ENCODE results near the gene CSNK1D. TPM values are rescaled to one million over a fixed set of nuclear protein-coding genes. Genes with fewer than 3 reads are reported as not detected.
"Not testable (repeated sequence)": the region's sequence is repeated elsewhere in the genome, so short reads cannot be mapped to it uniquely, and the experiment has no call there.

The CSNK1D gene
- polyA plus RNA-seq, 4 donors: 88.6 to 125 (median 117) TPM

DNA sequence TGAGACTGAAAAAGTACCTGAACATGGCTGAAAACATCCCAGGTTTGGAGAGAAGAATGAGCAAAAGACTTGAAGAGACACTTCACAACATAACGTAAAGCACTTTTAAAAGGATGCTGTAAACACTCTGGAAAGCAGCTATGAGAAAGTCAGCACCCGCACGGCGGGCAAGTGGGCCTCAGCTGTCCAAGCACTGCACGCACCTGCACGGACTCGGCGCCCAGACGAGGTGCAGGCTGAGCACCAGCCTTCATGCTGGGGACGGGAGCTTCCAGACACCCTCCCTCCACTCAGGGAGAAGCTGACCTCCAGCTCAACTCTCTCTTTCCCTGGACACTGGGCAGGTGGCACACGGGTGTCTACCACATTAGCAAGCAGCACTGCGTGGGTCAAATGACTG is 74.0 kb downstream of the CSNK1D start:
- no peak for DNase-seq (ENCODE audit: low read depth in 4 of 4, low spot score in 3 of 4)

- DNase-seq (ENCODE audit: low read depth in 4 of 4, low spot score in 3 of 4): no peak
These were observed 75.4 kb downstream of the CSNK1D start for GRCh38 chr17:82198092-82198491.

DNA sequence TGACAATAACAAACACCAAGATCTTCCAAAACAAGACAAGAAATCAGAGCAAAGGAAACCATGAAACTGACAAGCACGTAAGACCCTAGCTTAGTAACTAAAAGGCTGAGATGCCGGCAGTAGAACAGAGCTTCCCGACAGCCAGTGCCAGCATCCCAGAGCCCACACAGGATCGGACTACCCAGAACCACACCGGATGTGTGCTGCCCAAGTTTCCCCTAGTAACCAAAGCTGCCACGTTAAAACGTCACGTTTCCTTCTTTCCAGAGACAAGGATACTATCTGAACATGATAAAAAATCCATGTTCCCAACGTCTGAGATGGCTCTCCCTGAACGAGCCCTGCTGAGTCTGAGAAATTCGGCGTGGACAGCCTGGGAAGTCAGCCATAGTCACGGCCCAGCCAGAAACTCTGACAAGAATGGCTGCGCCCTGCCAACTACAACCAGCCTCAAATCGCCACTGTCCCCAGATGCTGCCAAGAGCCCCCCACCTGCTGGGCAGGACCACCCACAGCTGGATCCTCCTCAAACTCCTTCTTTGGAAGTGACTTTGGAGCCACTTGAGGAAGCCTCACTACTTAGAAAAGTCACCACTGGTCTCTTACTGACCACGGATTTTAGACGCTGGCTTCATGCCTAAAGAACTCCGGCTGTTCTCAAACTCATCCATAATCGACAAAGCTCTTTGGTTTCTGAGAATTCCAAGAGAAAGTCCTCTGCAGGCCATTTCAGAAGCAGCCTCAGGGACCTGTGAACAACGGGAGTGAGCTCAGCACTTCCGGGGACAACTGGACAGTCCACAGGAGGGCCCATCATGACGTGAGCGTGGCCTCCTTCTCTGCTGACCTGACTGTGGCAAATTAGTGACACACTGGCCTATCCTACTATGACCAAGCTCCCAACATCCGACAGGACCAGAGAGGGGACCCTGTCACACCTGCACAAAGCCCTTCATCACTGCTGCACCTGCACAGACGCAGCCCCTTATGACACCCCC is 77.5 kb downstream of the CSNK1D start:
- DNase-seq (ENCODE audit: low read depth in 4 of 4, low spot score in 3 of 4): no peak

DNA sequence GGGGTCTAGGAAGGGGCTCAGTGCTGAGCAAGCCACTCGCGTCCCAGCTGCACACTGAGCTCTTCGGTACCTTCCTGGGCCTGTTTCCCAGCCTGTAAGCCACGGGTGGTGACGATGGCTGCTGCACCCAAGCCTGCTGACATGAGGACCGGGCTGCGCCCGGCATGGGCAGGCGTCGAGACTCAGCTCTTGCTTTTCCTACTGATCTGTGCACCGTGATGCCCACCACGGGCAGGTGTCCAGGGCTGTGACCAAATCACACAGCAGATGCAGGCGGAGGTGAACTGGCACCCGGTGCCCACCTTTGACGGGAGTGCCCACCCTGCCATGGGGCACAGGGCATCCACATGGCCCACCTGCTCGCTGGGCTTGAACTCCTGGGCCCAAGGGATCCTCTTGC is 78.7 kb downstream of the CSNK1D start:
- DNase-seq (ENCODE audit: low read depth in 4 of 4, low spot score in 3 of 4): no peak

DNA sequence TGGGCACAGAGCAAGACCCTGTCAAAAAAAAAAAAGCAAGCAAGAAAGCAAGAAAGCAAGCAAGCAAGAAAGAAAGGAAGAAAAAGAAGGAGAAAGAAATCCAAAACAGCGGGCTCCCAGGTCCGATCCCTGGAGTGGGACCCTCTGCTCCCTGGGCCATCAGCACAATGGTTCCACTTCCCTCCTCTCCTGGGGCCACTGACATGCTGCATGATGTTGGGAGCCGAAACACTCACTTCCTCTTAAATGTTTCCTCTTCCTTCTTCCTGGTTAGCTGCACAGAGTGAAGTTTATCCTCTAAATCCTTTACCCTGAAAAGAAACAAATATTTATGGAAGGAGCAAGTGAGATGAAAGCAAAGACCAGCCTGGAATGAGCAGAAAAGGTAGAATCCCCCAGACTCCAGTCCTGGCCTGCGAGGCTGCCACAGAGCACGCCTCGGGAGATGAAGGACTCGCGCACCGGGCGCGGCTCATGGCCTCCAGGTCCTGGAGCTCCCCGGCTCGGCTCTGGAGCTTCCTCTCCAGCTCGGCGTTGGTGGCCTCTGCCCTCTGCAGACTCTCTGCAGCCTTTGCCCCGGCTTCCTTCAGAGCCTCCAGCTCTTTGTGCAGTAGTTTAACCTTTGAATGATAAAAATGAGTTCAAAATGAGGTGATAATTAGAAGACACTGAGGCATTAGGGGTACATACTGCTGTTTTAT is 79.8 kb downstream of the CSNK1D start:
- DNase-seq (ENCODE audit: low read depth in 4 of 4, low spot score in 3 of 4): no peak

DNA sequence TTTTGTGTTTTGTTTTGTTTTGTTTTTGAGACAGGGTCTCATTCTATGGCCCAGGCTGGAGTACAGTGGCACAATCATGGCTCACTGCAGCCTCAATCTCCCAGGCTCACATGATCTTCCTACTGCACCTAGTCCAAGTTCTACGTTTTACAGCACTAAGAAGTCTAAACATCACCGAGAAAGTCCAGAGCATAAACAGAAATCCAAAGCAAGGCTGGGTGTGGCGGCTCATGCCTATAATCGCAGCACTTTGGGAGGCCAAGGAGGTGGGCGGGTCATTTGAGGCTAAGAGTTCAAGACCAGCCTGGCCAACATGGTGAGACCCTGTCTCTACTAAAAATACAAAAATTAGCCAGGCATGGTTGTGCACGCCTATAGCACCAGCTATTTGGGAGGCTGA is 80.5 kb downstream of the CSNK1D start:
- not testable (repeated sequence) for DNase-seq (ENCODE audit: low read depth in 4 of 4, low spot score in 3 of 4)

Other genes starting within 250 kb of the CSNK1D start
- 10 to 100 TPM; 10.2 to 14.1 (median 12.1) TPM for gene RAC3, start 242.0 kb downstream of the CSNK1D start, polyA plus RNA-seq (ENCODE audit: insufficient read length in 4 of 4)
- gene DCXR, start 236.0 kb downstream of the CSNK1D start, polyA plus RNA-seq (ENCODE audit: insufficient read length in 4 of 4): 10 to 100 TPM; 35.6 to 91.2 (median 78.5) TPM
- gene RFNG, start 221.9 kb downstream of the CSNK1D start, polyA plus RNA-seq (ENCODE audit: insufficient read length in 4 of 4): 10 to 100 TPM; 36.9 to 61.9 (median 40.6) TPM
- gene GPS1, start 221.8 kb downstream of the CSNK1D start, polyA plus RNA-seq (ENCODE audit: insufficient read length in 4 of 4): 100 to 1,000 TPM in 2 of 4 donors, 10 to 100 TPM in 2; 70.7 to 141 (median 101) TPM
- 100 to 1,000 TPM in 1 of 4 donors, 10 to 100 TPM in 3; 52.7 to 105 (median 69.9) TPM for gene DUS1L, start 207.9 kb downstream of the CSNK1D start, polyA plus RNA-seq (ENCODE audit: insufficient read length in 4 of 4)
- 10 to 100 TPM; 30.3 to 56.9 (median 38.0) TPM for gene FASN, start 175.5 kb downstream of the CSNK1D start, polyA plus RNA-seq (ENCODE audit: insufficient read length in 4 of 4)
- 10 to 100 TPM; 33.4 to 79.9 (median 43.5) TPM for gene CCDC57, start 60.9 kb downstream of the CSNK1D start, polyA plus RNA-seq (ENCODE audit: insufficient read length in 4 of 4)
- gene SLC16A3, start 44.7 kb downstream of the CSNK1D start, polyA plus RNA-seq (ENCODE audit: insufficient read length in 4 of 4): 10 to 100 TPM in 3 of 4 donors, 1 to 10 TPM in 1; 6.6 to 16.3 (median 13.0) TPM
- gene CD7, start 43.9 kb upstream of the CSNK1D start, polyA plus RNA-seq (ENCODE audit: insufficient read length in 4 of 4): 1 to 10 TPM in 1 of 4 donors, under 1 TPM in 3; 0.14 to 1.7 (median 0.51) TPM
- gene SECTM1, start 60.1 kb upstream of the CSNK1D start, polyA plus RNA-seq (ENCODE audit: insufficient read length in 4 of 4): 10 to 100 TPM in 1 of 4 donors, 1 to 10 TPM in 3; 1.3 to 13.6 (median 1.9) TPM
- under 1 TPM in 1 of 4 donors, not detected in 3; 0.09 TPM for gene TEX19, start 85.5 kb upstream of the CSNK1D start, polyA plus RNA-seq (ENCODE audit: insufficient read length in 4 of 4)
- 1 to 10 TPM in 1 of 4 donors, under 1 TPM in 3; 0.19 to 1.2 (median 0.25) TPM for gene UTS2R, start 98.1 kb upstream of the CSNK1D start, polyA plus RNA-seq (ENCODE audit: insufficient read length in 4 of 4)
- gene HEXD, start 144.6 kb upstream of the CSNK1D start, polyA plus RNA-seq (ENCODE audit: insufficient read length in 4 of 4): 10 to 100 TPM; 30.4 to 61.7 (median 36.4) TPM
- 10 to 100 TPM; 19.7 to 28.4 (median 25.0) TPM for gene OGFOD3, start 144.9 kb upstream of the CSNK1D start, polyA plus RNA-seq (ENCODE audit: insufficient read length in 4 of 4)
- gene CYBC1, start 177.1 kb upstream of the CSNK1D start, polyA plus RNA-seq (ENCODE audit: insufficient read length in 4 of 4): 10 to 100 TPM; 44.8 to 63.0 (median 50.0) TPM
- gene NARF, start 185.0 kb upstream of the CSNK1D start, polyA plus RNA-seq (ENCODE audit: insufficient read length in 4 of 4): 10 to 100 TPM; 69.5 to 94.6 (median 89.7) TPM
- gene FOXK2, start 246.0 kb upstream of the CSNK1D start, polyA plus RNA-seq (ENCODE audit: insufficient read length in 4 of 4): 10 to 100 TPM; 39.6 to 44.6 (median 42.0) TPM